IMR-90 (cell line): ENCODE results near the gene FMN2. TPM values are rescaled to one million over a fixed set of nuclear protein-coding genes. Genes with fewer than 3 reads are reported as not detected.

Source experiments
- ATAC-seq: fragments of 200-7000 bp; cut with Tn5 transposase; 2 replicates; pipeline ENCODE4 v1.9.1; 2020; ENCODE audit warnings: low read depth, mild to moderate bottlenecking, moderate library complexity
- BruUV-seq: library from RNA; stranded (reverse); fragments of 400-500 nt; replicated peaks from 2 replicates; lab custom pipeline; 2021; lab: Mats Ljungman, UMichigan
- CTCF ChIA-PET: fragments of 300-600 bp; formaldehyde crosslinking; extraction: SDS; loops from one replicate; lab custom pipeline; 2021; ENCODE audit warnings: antibody characterized with exemption; lab: Yijun Ruan, JAX
- POLR2A ChIA-PET: fragments of 300-600 bp; sonication (Branson Sonifier 250); formaldehyde crosslinking; loops from one replicate; lab custom pipeline; 2022; ENCODE audit warnings: antibody characterized with exemption; ENCODE audit not compliant: unreplicated experiment; lab: Charles Lee
- DNase-seq: peaks from one replicate; pipeline ENCODE4 v3.0.0; 2013
- H2AFZ ChIP-seq: replicated peaks from 2 replicates; pipeline ENCODE3; 2013; ENCODE audit warnings: low read length, mild to moderate bottlenecking; ENCODE audit not compliant: poor library complexity
- H2AK5ac ChIP-seq: 2 replicates; pipeline ENCODE4 v1.6.1; 2013; ENCODE audit warnings: low read depth, low read length, inconsistent platforms
- H2AK9ac ChIP-seq: replicated peaks from 2 replicates; pipeline ENCODE3; 2013; ENCODE audit warnings: mild to moderate bottlenecking, low read depth, low read length, moderate library complexity; ENCODE audit not compliant: poor library complexity
- H2BK120ac ChIP-seq: 2 replicates; pipeline ENCODE4 v1.6.1; 2013; ENCODE audit warnings: low read depth, low read length, inconsistent platforms
- H2BK15ac ChIP-seq: 3 replicates; pipeline ENCODE4 v1.6.1; 2013; ENCODE audit warnings: low read depth, low read length, inconsistent platforms
- H2BK20ac ChIP-seq: 2 replicates; pipeline ENCODE4 v1.6.1; 2013; ENCODE audit warnings: low read depth, mild to moderate bottlenecking, inconsistent platforms, low read length, moderate library complexity
- H2BK5ac ChIP-seq: 2 replicates; pipeline ENCODE4 v1.6.1; 2013; ENCODE audit warnings: mild to moderate bottlenecking, low read depth, low read length, inconsistent platforms; ENCODE audit not compliant: poor library complexity, severe bottlenecking
- H3K14ac ChIP-seq: replicated peaks from 2 replicates; pipeline ENCODE4 v1.6.1; 2013; ENCODE audit warnings: low read depth, low read length, inconsistent platforms
- H3K18ac ChIP-seq: 2 replicates; pipeline ENCODE4 v1.6.1; 2013; ENCODE audit warnings: low read depth, low read length, control low read depth
- H3K23ac ChIP-seq: 2 replicates; pipeline ENCODE4 v1.6.1; 2013; ENCODE audit warnings: low read depth, low read length, inconsistent platforms
- H3K27ac ChIP-seq: 2 replicates; pipeline ENCODE4 v1.5.1; 2013; ENCODE audit warnings: mild to moderate bottlenecking, control low read depth, low read length; ENCODE audit not compliant: insufficient read depth
- H3K27me3 ChIP-seq: 2 replicates; pipeline ENCODE4 v1.6.1; 2013; ENCODE audit warnings: low read length; ENCODE audit not compliant: control insufficient read depth, insufficient read depth
- H3K36me3 ChIP-seq: 2 replicates; pipeline ENCODE4 v1.6.1; 2013; ENCODE audit warnings: low read length, mixed read lengths; ENCODE audit not compliant: control insufficient read depth, insufficient read depth
- H3K4ac ChIP-seq: 2 replicates; pipeline ENCODE4 v1.6.1; 2013; ENCODE audit warnings: low read depth, low read length, inconsistent platforms
- H3K4me1 ChIP-seq: 2 replicates; pipeline ENCODE4 v1.6.1; 2013; ENCODE audit warnings: low read length, mixed read lengths; ENCODE audit not compliant: control insufficient read depth, insufficient read depth
- H3K4me2 ChIP-seq: 2 replicates; pipeline ENCODE4 v1.6.1; 2013; ENCODE audit warnings: low read depth, mild to moderate bottlenecking, control low read depth, low read length, moderate library complexity
- H3K4me3 ChIP-seq: 2 replicates; pipeline ENCODE4 v1.5.1; 2013; ENCODE audit warnings: low read depth, mild to moderate bottlenecking, control low read depth, low read length, moderate library complexity; ENCODE audit not compliant: insufficient read depth
- H3K56ac ChIP-seq: 2 replicates; pipeline ENCODE4 v1.6.1; 2013; ENCODE audit warnings: low read length, inconsistent platforms; ENCODE audit not compliant: insufficient read depth; ENCODE audit errors: extremely low read depth
- H3K79me1 ChIP-seq, 2 experiments: 2 replicates each; pipeline ENCODE4 v1.6.1; 2013; ENCODE audit warnings: low read length in 2 of 2, inconsistent platforms in 1 of 2, low read depth in 1 of 2
- H3K9ac ChIP-seq: 2 replicates; pipeline ENCODE4 v1.6.1; 2013; ENCODE audit warnings: low read depth, low read length, control low read depth
- H3K9me1 ChIP-seq: 2 replicates; pipeline ENCODE4 v1.6.1; 2013; ENCODE audit warnings: low read length, inconsistent platforms; ENCODE audit not compliant: insufficient read depth
- H3K9me3 ChIP-seq: 2 replicates; pipeline ENCODE4 v1.6.1; 2013; ENCODE audit warnings: low read length; ENCODE audit not compliant: control insufficient read depth, insufficient read depth
- H4K20me1 ChIP-seq: 2 replicates; pipeline ENCODE4 v1.6.1; 2013; ENCODE audit warnings: low read length, inconsistent platforms; ENCODE audit not compliant: insufficient read depth
- H4K5ac ChIP-seq: 2 replicates; pipeline ENCODE4 v1.6.1; 2013; ENCODE audit warnings: mild to moderate bottlenecking, low read depth, low read length, control low read depth
- H4K8ac ChIP-seq, 2 experiments: 2 replicates each; pipeline ENCODE4 v1.6.1; 2013; ENCODE audit warnings: low read depth in 2 of 2, low read length in 2 of 2, control low read depth in 1 of 2, inconsistent platforms in 1 of 2
- H4K91ac ChIP-seq: 2 replicates; pipeline ENCODE4 v1.6.1; 2013; ENCODE audit warnings: low read depth, low read length, inconsistent platforms; ENCODE audit not compliant: insufficient read depth
- BHLHE40 ChIP-seq: fragments of 150-350 bp; IDR thresholded peaks from 2 replicates; pipeline ENCODE4 v1.6.1; 2016; ENCODE audit warnings: mild to moderate bottlenecking, low read depth, low read length
- CEBPB ChIP-seq: IDR thresholded peaks from 2 replicates; pipeline ENCODE4 v1.6.1; 2012; ENCODE audit warnings: low read depth, low read length, improper control_type of control experiment
- CTCF ChIP-seq: conservative IDR thresholded peaks from 2 replicates; pipeline ENCODE4 v1.5.1; 2012; ENCODE audit warnings: mild to moderate bottlenecking, low read depth, low read length, improper control_type of control experiment
- ELK1 ChIP-seq: fragments of 150-350 bp; IDR thresholded peaks from 2 replicates; pipeline ENCODE4 v1.6.1; 2016; ENCODE audit warnings: low read depth, mild to moderate bottlenecking, low read length, moderate library complexity, borderline replicate concordance
- FOS ChIP-seq: fragments of 150-350 bp; IDR thresholded peaks from 2 replicates; pipeline ENCODE4 v1.6.1; 2016; ENCODE audit warnings: low read depth, low read length
- MAFK ChIP-seq: IDR thresholded peaks from 2 replicates; pipeline ENCODE4 v1.6.1; 2012; ENCODE audit warnings: low read depth, low read length, improper control_type of control experiment
- MAZ ChIP-seq: IDR thresholded peaks from 2 replicates; pipeline ENCODE4 v1.6.1; 2012; ENCODE audit warnings: low read depth, mild to moderate bottlenecking, low read length, improper control_type of control experiment, moderate library complexity, borderline replicate concordance
- MXI1 ChIP-seq: IDR thresholded peaks from 2 replicates; pipeline ENCODE4 v1.6.1; 2012; ENCODE audit warnings: low read depth, mild to moderate bottlenecking, low read length, moderate library complexity, borderline replicate concordance
- NFE2L2 ChIP-seq: fragments of 150-350 bp; IDR thresholded peaks from 2 replicates; pipeline ENCODE4 v1.6.1; 2016; ENCODE audit warnings: low read depth, mild to moderate bottlenecking, low read length
- RAD21 ChIP-seq: IDR thresholded peaks from 2 replicates; pipeline ENCODE4 v1.6.1; 2012; ENCODE audit warnings: low read length, improper control_type of control experiment
- RFX5 ChIP-seq: IDR thresholded peaks from 2 replicates; pipeline ENCODE4 v1.8.0; 2012; ENCODE audit warnings: low read depth, mild to moderate bottlenecking, low read length, moderate library complexity
- SMC3 ChIP-seq: fragments of 150-350 bp; IDR thresholded peaks from 2 replicates; pipeline ENCODE4 v1.6.1; 2016; ENCODE audit warnings: low read depth, mild to moderate bottlenecking, antibody characterized with exemption, low read length, moderate library complexity
- WGBS, 2 experiments: methylation state at CpG; one replicate each; pipeline versions ENCODE4 v1.1.5 to v1.1.7; 2013; ENCODE audit warnings: missing lambda C conversion rate in 2 of 2; ENCODE audit not compliant: insufficient read length in 1 of 2; ENCODE audit errors: extremely low coverage in 2 of 2; 5-methylcytosine and 5-hydroxymethylcytosine counted together
- dilution Hi-C: fragments of 300-500 bp; cut with HindIII; formaldehyde crosslinking; loops from one replicate; pipeline ENCODE4 v1.14.3; 2018; ENCODE audit warnings: low sequenced_read_pairs; ENCODE audit not compliant: unreplicated experiment
- in situ Hi-C: fragments of 300-500 bp; cut with MboI; formaldehyde crosslinking; loops from 3 replicates; pipeline ENCODE4 v1.14.3; 2019; ENCODE audit warnings: low sequenced_read_pairs, inconsistent platforms, mixed read lengths
- intact Hi-C: fragments of 100-400 bp; cut with micrococcal nuclease; formaldehyde crosslinking; loops from 2 replicates; pipeline ENCODE4 v1.10.0; 2022
- polyA plus RNA-seq, 3 experiments: library from polyadenylated mRNA; depleted of rRNA; stranded (reverse); fragments of >200 nt; gene quantifications; 2 replicates each; pipeline ENCODE4 v1.2.3, GENCODE V29; 2012; ENCODE audit warnings: low replicate concordance in 1 of 3
- total RNA-seq: library from RNA; depleted of rRNA; stranded (reverse); fragments of >200 nt; gene quantifications from 2 replicates; pipeline ENCODE4 v1.2.3, GENCODE V29; 2012

Gene FMN2
- total and polyA plus RNA-seq, 2 of the 4 experiments (the other 2 are of a cell fraction), result 29.0 to 35.8 TPM

DNA sequence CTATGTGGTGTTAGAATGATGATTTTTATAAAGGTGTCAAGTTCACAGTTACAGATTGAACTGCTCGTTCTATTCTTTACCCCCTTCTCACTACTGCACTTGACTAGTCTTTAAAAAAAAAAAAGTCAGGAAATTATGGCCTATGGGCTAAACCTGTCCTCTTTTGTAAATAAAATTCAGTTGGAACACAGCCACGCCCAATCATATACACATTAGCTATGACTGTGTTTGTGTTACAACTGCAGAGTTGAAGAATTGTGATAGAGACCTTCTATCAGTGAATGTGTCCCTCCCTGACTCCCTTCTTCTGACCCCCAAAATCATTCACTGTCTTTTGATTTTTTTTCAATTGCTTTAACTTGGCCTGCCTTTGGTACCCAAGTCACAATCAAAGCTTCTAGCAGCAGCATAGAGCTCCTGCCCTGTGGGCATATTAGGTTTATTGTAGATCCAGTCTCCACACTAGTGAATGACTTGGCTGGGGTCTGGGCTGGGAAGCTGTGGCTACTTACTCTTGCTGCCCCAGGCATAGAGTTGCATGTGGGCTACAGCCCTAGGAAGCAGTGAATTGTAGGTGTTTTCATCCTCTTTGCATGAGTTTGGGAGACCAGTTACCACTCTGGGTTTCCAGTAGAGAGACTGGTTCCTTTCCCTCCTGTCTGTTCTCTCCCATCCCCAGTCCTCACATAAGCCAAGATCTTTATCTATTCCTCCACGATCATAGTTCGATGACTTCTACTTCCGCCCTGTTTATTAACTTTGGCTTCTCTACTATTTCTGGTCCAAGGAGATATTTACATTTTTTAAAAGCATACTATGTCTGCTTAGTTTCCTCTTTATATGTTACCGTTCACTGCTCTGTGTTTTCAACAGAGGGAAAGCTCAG, 249.9 kb downstream of the FMN2 start:
- Histone ChIP-seq H4K91ac (peak overlapping the region; percentile 40), H2AK9ac (peak overlapping the region; percentile 6), H2BK20ac (peak overlapping the region; percentile 45), H3K27ac (peak overlapping the region; percentile 2; the same call in 1 of the 2 replicates), H3K4me1 (peaks cover 12% of the 10 kb centered on the region), H3K56ac (no peak overlapping the region), H3K4ac (peak overlapping the region; percentile 80), H3K9ac (no peak overlapping the region), H4K5ac (peak overlapping the region; percentile 81; the same call in 1 of the 2 replicates), H2AFZ (no peak overlapping the region), H3K9me3 (no peaks in the 10 kb centered on the region), H3K9me1 (peaks cover 7% of the 10 kb centered on the region), H3K36me3 (no peaks in the 10 kb centered on the region), H3K4me3 (no peak overlapping the region), H2AK5ac (0 out of 2 replicates have a peak overlapping the region, but pooled peaks have one; percentile 15), H3K14ac (peak overlapping the region; percentile 54), H3K18ac (peak overlapping the region; percentile 86), H4K8ac (peak overlapping the region; percentile 0 to 61; a peak in 2 of 4 replicates), H3K27me3 (no peaks in the 10 kb centered on the region), H4K20me1 (no peaks in the 10 kb centered on the region), H3K23ac (peak overlapping the region; percentile 92), H2BK15ac (0 out of 3 replicates have a peak overlapping the region, but pooled peaks have one; percentile 1), H2BK5ac (peak overlapping the region; percentile 51), H3K4me2 (peak overlapping the region; percentile 70), H2BK120ac (peak overlapping the region; percentile 83), H3K79me1 (peaks cover 11 to 33% of the 10 kb centered on the region in 2 experiments)
- ChIA-PET POLR2A (no interaction called here), CTCF (interaction anchor here (0.5 kb wide), 1 partner anchor 1693 kb away, joined by 3 read pairs; no protein-coding TSS in a partner anchor)
- no CpG with 5 or more reads among the region's 6 CpGs for WGBS, 2 experiments
- in situ Hi-C loops, result no loop called here
- dilution Hi-C loops, result no loop called here
- BruUV-seq, result no TSS peak
- no peak for TF ChIP-seq MAZ
- no peak for TF ChIP-seq CTCF
- no peak for TF ChIP-seq SMC3
- TF ChIP-seq MAFK, result no peak
- no peak for TF ChIP-seq CEBPB
- TF ChIP-seq RAD21, result no peak
- TF ChIP-seq RFX5, result no peak
- TF ChIP-seq ELK1, result no peak
- no peak for TF ChIP-seq NFE2L2
- TF ChIP-seq FOS, result no peak
- no peak for TF ChIP-seq MXI1
- TF ChIP-seq BHLHE40, result no peak
- ATAC-seq (no peak), DNase-seq (no peak)
- intact Hi-C loops, result no loop called here
